Progenitor cell of endocrine pancreas (in vitro differentiated cells): ENCODE measurements around the gene STIL. TPM values are rescaled to one million over a fixed set of nuclear protein-coding genes. Genes with fewer than 3 reads are reported as not detected.

Experiments used
- DNase-seq: peaks from one replicate; pipeline ENCODE4 v3.0.0; 2021; ENCODE audit warnings: low spot score; ENCODE audit not compliant: unreplicated experiment
- H3K27ac Mint-ChIP-seq: 2 replicates; pipeline ENCODE4 v1.8.0; 2021; ENCODE audit warnings: mild to moderate bottlenecking, moderate library complexity, mixed read lengths
- H3K27me3 Mint-ChIP-seq: 2 replicates; pipeline ENCODE4 v1.8.0; 2021; ENCODE audit warnings: mixed read lengths
- H3K36me3 Mint-ChIP-seq: 2 replicates; pipeline ENCODE4 v1.8.0; 2022; ENCODE audit warnings: mixed read lengths; ENCODE audit not compliant: insufficient read depth
- H3K4me1 Mint-ChIP-seq: 2 replicates; pipeline ENCODE4 v1.8.0; 2021; ENCODE audit warnings: low read depth, mixed read lengths
- H3K4me3 Mint-ChIP-seq: 2 replicates; pipeline ENCODE4 v1.8.0; 2021; ENCODE audit warnings: low read depth, mild to moderate bottlenecking, moderate library complexity, mixed read lengths
- H3K9me3 Mint-ChIP-seq: 2 replicates; pipeline ENCODE4 v1.8.0; 2021; ENCODE audit warnings: low read depth, mixed read lengths
- CTCF ChIP-seq: fragments of 200-600 bp; sonication (generic); IDR thresholded peaks from one replicate; pipeline ENCODE4 v1.5.0; 2021; ENCODE audit warnings: antibody characterized with exemption, mild to moderate bottlenecking; ENCODE audit not compliant: unreplicated experiment
- total RNA-seq: library from RNA; stranded (reverse); gene quantifications from 2 replicates; pipeline ENCODE4 v1.2.1, GENCODE V29; 2021

The STIL gene
- total RNA-seq, 1 donor from 2014 or later = 14.8 TPM

DNA sequence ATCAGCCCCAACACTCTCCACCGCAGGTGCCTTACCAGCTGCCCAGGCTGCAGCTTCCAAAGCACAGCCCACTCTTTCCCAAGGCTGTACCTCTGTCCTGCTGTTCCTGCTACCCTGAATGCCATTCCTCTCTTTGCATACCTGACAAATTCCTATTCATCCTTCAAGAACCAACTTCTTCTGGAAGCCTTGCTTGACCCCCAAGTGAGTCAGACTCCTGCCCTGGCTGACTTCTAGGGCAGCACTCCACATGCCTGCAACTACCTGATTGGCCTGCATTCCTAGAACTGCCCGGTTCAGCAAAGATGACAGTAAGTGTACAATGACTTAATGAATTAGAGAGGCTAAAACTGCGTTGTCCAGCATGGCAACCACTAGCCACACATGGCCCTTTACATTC, 103.3 kb downstream of the STIL start:
- no peak for DNase-seq
- Mint-ChIP-seq H3K9me3 (no peaks in the 10 kb centered on the region), H3K36me3 (no peaks in the 10 kb centered on the region), H3K4me1 (no peaks in the 10 kb centered on the region), H3K27ac (no peak overlapping the region), H3K27me3 (peaks cover 47% of the 10 kb centered on the region), H3K4me3 (no peak overlapping the region)
- TF ChIP-seq CTCF = no peak

GRCh38 chr1:47209725-47210325, 104.1 kb downstream of the STIL start:
- Mint-ChIP-seq H3K9me3 (no peaks in the 10 kb centered on the region), H3K27me3 (peaks cover 51% of the 10 kb centered on the region), H3K27ac (no peak overlapping the region), H3K4me3 (no peak overlapping the region), H3K36me3 (no peaks in the 10 kb centered on the region), H3K4me1 (no peaks in the 10 kb centered on the region)
- DNase-seq = no peak
- TF ChIP-seq CTCF = no peak

DNA sequence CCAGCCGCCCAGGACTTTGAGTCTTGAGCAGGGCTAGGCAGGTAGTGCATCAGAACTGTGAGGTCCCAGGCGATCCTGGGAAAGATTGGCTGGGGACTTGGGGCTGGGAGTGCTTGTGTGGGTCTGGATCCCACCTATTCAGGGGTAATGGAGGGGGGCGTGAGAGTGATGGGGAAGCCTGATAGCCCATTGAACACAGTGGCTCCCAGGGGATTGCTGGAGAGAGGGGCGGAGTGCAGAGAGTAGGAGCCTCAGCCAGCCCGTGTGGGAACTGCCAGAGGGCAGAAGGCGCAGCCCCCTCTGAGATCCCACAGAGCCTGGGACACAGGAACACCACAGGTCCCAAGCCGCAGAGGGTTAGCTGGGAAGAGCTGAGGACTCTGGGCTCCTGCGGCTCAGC, 104.9 kb downstream of the STIL start:
- no peak for TF ChIP-seq CTCF
- Mint-ChIP-seq H3K27ac (no peak overlapping the region), H3K27me3 (peaks cover 58% of the 10 kb centered on the region), H3K4me1 (no peaks in the 10 kb centered on the region), H3K4me3 (no peak overlapping the region), H3K36me3 (no peaks in the 10 kb centered on the region), H3K9me3 (no peaks in the 10 kb centered on the region)
- no peak for DNase-seq

- H3K36me3 Mint-ChIP-seq = no peaks in the 10 kb centered on the region
- DNase-seq = no peak
- peaks cover 2% of the 10 kb centered on the region for H3K9me3 Mint-ChIP-seq
- H3K27ac Mint-ChIP-seq = no peak overlapping the region
- H3K4me3 Mint-ChIP-seq = no peak overlapping the region
- H3K27me3 Mint-ChIP-seq = peaks cover 65% of the 10 kb centered on the region
- no peaks in the 10 kb centered on the region for H3K4me1 Mint-ChIP-seq
- no peak for TF ChIP-seq CTCF
Measured at GRCh38 chr1:47208374-47208850, 105.5 kb downstream of the STIL start.

DNA sequence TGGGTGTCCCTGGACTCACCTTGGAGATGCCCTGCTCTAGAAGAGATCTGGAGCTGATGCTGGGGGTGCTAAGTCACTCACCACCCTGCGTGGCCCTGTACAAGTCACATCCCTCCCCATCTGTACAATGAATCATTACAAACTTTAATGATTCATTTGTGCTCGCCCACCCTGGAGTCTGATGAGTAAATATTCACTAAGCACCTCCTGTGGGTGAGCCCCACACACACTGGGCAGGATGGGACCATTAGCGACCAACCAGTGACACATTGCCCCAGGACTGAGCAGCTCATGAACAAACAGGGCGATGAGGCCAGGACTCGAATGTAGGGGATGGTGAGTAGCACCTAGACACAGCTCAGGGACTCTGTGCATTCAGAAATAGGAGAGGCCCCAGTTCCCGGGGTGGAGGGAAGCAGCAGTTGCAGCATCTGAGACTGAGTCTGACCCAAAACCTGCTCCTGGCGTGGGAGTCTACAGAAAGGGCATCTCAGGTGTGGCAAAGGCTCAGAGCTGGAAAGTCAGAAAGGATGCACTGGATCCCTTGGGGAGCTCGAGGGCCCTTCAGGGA, 106.1 kb downstream of the STIL start:
- no peak for TF ChIP-seq CTCF
- no peaks in the 10 kb centered on the region for H3K4me1 Mint-ChIP-seq
- no peak overlapping the region for H3K27ac Mint-ChIP-seq
- DNase-seq = no peak
- peaks cover 69% of the 10 kb centered on the region for H3K27me3 Mint-ChIP-seq
- H3K9me3 Mint-ChIP-seq = peaks cover 6% of the 10 kb centered on the region
- no peaks in the 10 kb centered on the region for H3K36me3 Mint-ChIP-seq
- no peak overlapping the region for H3K4me3 Mint-ChIP-seq
